HG03575 (cell line): ENCODE data around the gene RBBP8.
"Not testable (repeated sequence)": the region's sequence is repeated elsewhere in the genome, so short reads cannot be mapped to it uniquely, and the experiment has no call there.

ENCODE experiments used
- ATAC-seq: cut with Tn5 transposase; IDR thresholded peaks from one replicate; pipeline ENCODE4 v1.9.1; 2021; ENCODE audit not compliant: unreplicated experiment, insufficient number of reproducible peaks, low FRiP score; ENCODE audit errors: extremely low read depth

RBBP8 gene

DNA sequence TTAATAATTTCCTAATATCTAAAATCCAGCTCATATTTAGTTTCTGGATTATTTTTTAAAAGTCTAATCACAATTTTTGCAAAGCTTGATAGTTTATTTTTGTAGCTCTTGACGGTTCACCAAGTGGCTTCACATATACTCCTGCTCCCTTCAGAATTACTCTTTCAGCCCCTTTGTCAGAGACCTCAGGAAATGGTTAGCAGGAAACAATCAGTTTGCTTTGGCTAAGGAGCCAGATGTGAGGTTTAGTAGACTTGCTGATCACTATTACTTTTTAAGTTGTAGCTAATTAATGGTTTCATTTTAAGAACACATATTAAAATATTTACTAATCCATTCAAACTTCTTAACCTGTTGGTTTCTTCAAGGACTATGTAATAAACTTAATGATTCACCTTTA is 2.3 kb downstream of the RBBP8 start:
- ATAC-seq = no peak

DNA sequence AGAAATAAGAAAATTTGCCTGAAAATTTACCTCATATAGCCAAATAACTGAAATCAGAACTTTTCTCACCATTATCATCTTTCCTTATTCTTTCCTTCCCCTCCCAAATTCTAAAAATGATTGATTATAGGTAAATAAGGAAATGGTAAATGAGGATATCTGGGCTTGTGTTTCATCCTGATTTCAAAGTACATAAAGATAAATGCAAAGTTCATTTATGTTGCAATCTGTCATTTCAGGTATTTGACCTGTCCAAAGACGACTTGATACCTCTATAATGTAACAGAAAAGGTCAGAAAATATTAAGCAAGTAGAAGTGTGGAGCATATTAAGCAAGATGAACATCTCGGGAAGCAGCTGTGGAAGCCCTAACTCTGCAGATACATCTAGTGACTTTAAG is 3.4 kb downstream of the RBBP8 start:
- no peak for ATAC-seq

DNA sequence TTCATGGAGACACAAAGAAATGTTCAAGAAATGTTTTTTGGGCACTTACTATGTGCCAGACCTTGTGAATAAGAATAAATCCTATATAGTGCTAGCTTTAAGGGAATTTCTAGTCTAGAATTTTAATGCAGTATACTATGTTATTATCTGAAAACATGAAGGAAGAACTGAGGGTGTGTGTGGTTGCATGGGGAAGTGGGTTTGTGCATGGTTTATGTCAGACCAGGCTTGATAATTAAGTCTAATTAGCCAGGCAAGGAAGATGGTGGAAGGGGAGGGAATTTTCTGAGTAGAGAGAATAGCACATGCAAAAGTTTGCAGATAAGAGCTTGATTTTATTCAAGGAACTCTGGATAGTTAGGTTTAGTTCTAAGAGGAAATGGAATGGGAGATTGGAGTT is 6.5 kb downstream of the RBBP8 start:
- no peak for ATAC-seq

DNA sequence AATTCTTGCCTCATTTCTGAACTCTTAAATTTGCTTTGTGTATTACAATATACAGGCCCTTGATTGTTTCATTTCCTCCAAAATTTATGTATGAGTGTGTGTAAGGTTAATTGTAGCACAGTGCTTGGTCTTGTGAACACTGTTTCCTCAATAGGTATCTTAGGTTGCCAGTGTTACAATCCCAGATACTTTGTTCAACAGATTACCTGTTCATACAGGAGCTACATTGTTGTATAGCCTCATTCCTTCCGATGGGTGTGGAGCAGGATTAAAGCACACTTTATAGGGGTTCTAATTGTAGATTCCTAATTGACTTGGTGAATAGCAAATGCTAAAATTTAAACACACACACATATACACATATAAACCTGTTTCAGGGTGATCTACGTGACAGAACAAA is 10.7 kb downstream of the RBBP8 start:
- ATAC-seq = no peak

DNA sequence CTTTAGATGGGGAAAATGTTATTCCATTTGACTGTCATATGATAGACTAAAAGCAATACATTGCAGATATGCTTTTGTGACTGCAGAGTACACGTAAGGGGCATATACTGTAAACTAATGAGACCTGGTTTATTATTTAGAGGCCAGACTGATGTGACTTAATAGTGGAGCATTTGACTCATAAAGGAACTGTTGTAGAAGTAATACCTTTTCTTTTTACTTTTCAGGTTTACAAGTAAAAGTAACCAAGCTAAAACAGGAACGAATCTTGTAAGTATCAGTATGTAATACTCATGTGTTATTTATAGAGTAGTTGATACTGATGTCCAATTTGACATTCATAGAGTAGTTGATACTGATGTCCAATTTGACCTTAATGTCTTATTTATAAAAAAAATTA is 13.1 kb downstream of the RBBP8 start:
- no peak for ATAC-seq

GRCh38 chr18:22946846-22947245 is 13.7 kb downstream of the RBBP8 start:
- no peak for ATAC-seq

DNA sequence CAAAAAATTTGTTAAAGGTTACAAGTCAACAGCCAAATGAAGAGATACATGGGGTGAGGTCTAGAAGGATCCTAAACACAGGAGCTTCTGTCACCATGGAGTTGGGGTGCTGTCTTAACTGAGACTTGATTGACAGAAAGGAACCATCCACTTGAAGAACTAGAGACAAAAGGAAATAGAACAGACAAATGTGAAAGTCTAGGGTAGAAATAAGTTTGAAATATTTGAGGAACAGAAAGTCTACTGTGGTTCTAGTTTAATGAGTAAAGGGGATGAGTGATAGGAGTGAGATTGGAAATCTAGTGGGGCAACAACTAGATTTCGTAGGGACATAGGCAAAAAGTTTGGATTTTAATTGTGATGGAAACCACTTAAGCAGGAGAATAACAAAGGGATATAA is 18.7 kb downstream of the RBBP8 start:
- ATAC-seq = no peak

GRCh38 chr18:22952525-22952924 is 19.4 kb downstream of the RBBP8 start:
- ATAC-seq = no peak

GRCh38 chr18:22953982-22954381 is 20.9 kb downstream of the RBBP8 start:
- not testable (repeated sequence) for ATAC-seq

DNA sequence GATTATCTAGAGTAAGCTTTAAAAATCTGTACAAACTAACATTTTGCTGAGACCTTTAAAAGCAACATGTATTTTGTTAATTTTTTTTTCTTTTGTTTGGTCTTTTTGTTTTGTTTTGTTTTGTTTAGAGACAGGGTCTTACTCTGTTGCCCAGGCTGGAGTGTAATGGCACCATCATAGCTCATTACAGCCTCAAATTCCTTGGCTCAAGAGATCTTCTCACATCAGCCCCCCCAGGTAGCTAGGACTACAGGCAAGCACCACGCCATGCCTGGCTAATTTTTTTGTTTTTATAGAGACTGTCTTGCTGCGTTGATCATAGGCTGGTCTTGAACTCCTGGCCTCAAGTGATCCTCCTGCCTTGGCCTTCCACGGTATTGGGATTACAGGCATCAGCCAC is 23.1 kb downstream of the RBBP8 start:
- ATAC-seq = no peak

GRCh38 chr18:22961156-22961555 is 28.0 kb downstream of the RBBP8 start:
- ATAC-seq = no peak

DNA sequence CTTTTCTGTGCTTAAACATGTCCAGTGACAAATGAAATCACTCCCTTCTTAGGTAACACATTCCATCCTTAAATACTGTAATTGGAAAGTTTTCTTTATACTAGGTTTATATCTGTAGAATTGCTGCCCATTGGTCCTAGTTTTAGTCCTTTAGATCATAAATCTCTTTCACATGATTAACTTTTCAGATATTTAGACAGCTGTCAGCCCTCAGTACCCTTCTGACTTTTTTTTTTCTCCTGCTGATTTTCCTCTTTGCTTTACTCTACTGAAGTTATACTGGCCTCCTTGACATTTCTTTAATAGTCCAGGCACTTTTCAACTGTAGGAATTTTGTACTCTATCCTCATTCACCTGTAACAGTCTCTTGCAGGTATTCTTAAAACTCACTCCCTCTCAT is 28.9 kb downstream of the RBBP8 start:
- no peak for ATAC-seq

GRCh38 chr18:22964116-22964515 is 31.0 kb downstream of the RBBP8 start:
- ATAC-seq = no peak

GRCh38 chr18:22964722-22965121 is 31.6 kb downstream of the RBBP8 start:
- no peak for ATAC-seq

DNA sequence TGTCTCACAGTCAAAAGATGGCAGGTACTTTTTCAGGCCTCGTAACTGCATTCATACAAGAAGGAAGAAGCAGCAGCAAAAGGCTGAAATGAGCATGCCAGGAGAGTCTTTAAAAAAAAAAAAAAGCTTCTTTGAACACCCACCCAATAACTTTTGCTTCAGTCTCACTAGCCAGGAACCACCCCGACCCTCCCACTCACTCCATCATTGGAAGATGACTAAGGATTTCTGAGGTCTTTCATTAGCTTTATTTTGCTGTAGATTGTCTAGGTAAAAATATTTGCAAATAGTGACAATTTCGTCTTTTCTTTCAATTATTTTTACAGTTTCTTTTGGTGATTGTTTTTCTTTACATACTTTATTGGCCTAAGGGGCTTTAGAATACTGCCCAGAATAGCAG is 37.9 kb downstream of the RBBP8 start:
- no peak for ATAC-seq

DNA sequence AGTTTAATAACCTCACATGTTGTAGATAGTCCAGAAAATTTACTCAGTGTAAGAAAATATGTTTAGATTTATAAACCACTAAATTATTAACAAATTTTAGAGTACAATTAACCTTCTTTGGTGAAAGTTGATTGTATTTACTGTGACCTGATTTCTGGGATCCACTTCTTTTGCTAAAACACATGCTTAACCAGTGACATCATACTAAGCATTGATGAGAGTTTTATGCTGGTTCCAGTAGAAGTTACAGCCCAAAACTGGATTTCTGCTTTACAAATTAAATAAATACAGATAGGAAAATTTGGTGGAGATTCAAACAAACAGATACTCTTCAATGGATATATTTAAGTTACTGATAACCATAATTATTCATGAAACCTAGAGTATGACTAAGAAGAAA is 40.9 kb downstream of the RBBP8 start:
- no peak for ATAC-seq

GRCh38 chr18:22974707-22975106 is 41.6 kb downstream of the RBBP8 start:
- no peak for ATAC-seq

DNA sequence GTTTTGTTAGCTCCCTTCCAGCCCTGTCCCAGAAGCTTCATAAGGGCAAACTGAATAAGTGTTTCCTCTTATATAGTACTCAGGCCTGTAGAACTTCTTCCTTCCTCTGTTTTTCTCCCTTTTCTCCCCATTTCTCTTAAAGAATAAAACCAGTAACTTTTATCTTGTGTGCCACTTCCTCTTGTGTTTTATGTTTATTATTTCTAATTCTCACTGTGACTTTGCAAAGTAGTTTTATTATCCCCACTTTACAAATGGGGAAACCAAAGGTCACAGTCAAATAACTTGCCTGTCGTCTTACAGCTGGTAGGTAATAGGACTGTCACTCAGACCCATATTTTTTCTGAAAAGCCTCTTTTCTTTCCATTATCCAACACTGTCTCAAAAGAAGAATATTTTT is 42.4 kb downstream of the RBBP8 start:
- no peak for ATAC-seq

GRCh38 chr18:22977847-22978701 is 44.9 kb downstream of the RBBP8 start:
- ATAC-seq = no peak

DNA sequence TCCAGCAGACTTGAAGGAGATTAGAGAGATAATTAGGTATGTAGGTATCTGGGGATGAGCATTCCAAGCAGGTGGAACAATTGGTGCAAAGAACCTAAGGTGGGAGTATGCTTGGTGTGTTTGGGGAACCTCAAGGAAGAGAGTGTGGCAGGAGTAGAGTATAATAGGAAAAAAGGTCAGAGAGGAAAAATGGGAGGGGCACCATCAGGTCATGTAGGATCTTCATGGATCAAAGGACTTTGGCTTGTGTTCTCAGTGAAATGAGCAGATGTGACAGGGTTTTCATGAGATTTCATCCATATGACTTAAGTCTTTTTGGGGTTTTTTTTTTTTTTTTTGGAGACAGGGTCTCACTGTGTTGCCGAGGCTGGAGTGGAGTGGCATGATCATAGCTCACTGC is 47.3 kb downstream of the RBBP8 start:
- ATAC-seq = no peak
